Left ventricle myocardium inferior (tissue), 1 donor: ENCODE measurements around the gene IDH3G. TPM values are rescaled to one million over a fixed set of nuclear protein-coding genes. Genes with fewer than 3 reads are reported as not detected.

Experiments used
- DNase-seq: peaks from one replicate; pipeline ENCODE4 v3.0.0-alpha.2; 2020
- H3K27ac ChIP-seq: fragments of 200-600 bp; replicated peaks from 2 replicates; pipeline ENCODE4 v1.8.0; 2021
- H3K27me3 ChIP-seq: fragments of 200-600 bp; 2 replicates; pipeline ENCODE4 v1.8.0; 2021; ENCODE audit warnings: low read depth
- H3K36me3 ChIP-seq: fragments of 200-600 bp; 2 replicates; pipeline ENCODE4 v1.8.0; 2021
- H3K4me1 ChIP-seq: fragments of 200-600 bp; 2 replicates; pipeline ENCODE4 v1.8.0; 2021
- H3K4me3 ChIP-seq: fragments of 200-600 bp; 2 replicates; pipeline ENCODE4 v1.8.0; 2021; ENCODE audit warnings: mild to moderate bottlenecking, moderate library complexity
- H3K9me3 ChIP-seq: fragments of 200-600 bp; replicated peaks from 2 replicates; pipeline ENCODE4 v1.8.0; 2021
- intact Hi-C: fragments of 100-400 bp; cut with micrococcal nuclease; formaldehyde crosslinking; loops from one replicate; pipeline ENCODE4 v1.11.0; 2022
- total RNA-seq: library from RNA; stranded (reverse); fragmentation: NEBNext Ultra II Directional; extraction: Animal tissue kit (Norgen Biotek cat#: 25700); gene quantifications from one replicate; pipeline ENCODE4 v1.2.1, GENCODE V29; 2021
- TF ChIP-seq, protein P1 (sequence below): fragments of 200-600 bp; IDR thresholded peaks from 2 replicates; pipeline ENCODE4 v1.8.0; 2021; ENCODE audit warnings: antibody characterized with exemption, mild to moderate bottlenecking, borderline replicate concordance
- donor health status: DM: no; HTN: yes; CAD: no; lungs with severe emphysema.

The IDH3G gene
- total RNA-seq, 1 donor from 2014 or later = 72.5 TPM

DNA sequence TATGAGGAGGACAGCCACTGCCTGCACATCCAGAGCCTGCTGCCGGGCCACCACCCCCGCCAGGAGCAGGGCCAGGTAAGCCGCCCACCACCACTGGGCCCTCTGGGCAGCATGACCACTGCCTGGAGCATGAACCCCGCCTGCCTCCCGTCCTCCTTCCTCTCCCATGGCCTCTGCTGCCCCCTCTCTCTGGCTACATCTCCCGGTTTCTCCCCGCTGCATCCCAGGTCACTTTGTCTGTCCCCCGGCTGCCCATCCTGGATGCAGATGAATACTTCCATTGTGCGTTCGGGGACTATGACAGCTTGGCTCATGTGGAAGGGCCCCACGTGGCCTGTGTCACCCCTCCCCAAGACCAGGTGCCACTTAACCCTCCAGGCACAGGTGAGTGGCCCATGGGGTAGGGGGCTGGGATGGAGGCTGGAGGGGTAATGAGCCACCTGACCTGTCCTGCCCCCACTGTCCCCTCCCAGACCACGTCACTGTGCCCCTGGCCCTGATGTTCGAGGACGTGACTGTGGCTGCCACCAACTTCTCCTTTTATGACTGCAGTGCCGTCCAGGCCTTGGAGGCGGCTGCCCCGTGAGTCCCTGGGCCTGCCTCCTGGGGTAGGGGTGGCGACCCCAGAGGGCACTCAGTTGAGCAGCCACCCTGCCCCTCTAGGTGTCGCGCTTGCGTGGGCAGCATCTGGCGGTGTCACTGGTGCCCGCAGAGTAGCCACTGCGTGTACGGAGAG, 24.1 kb downstream of the IDH3G start:
- Histone ChIP-seq H3K36me3 (no peaks in the 10 kb centered on the region), H3K4me3 (no peak overlapping the region), H3K9me3 (no peaks in the 10 kb centered on the region), H3K27me3 (no peaks in the 10 kb centered on the region), H3K4me1 (peaks cover 12% of the 10 kb centered on the region), H3K27ac (no peak overlapping the region)
- no peak for DNase-seq
- intact Hi-C loops = no loop called here
- TF ChIP-seq, protein P1, sequence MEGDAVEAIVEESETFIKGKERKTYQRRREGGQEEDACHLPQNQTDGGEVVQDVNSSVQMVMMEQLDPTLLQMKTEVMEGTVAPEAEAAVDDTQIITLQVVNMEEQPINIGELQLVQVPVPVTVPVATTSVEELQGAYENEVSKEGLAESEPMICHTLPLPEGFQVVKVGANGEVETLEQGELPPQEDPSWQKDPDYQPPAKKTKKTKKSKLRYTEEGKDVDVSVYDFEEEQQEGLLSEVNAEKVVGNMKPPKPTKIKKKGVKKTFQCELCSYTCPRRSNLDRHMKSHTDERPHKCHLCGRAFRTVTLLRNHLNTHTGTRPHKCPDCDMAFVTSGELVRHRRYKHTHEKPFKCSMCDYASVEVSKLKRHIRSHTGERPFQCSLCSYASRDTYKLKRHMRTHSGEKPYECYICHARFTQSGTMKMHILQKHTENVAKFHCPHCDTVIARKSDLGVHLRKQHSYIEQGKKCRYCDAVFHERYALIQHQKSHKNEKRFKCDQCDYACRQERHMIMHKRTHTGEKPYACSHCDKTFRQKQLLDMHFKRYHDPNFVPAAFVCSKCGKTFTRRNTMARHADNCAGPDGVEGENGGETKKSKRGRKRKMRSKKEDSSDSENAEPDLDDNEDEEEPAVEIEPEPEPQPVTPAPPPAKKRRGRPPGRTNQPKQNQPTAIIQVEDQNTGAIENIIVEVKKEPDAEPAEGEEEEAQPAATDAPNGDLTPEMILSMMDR = no peak

GRCh38 chrX:153769158-153769864, 24.9 kb downstream of the IDH3G start:
- intact Hi-C loops = no loop called here
- no peak for DNase-seq
- TF ChIP-seq, protein P1 = no peak
- Histone ChIP-seq H3K27me3 (no peaks in the 10 kb centered on the region), H3K27ac (no peak overlapping the region), H3K9me3 (no peaks in the 10 kb centered on the region), H3K36me3 (no peaks in the 10 kb centered on the region), H3K4me3 (no peak overlapping the region), H3K4me1 (peaks cover 19% of the 10 kb centered on the region)

GRCh38 chrX:153768311-153769157, 25.6 kb downstream of the IDH3G start:
- Histone ChIP-seq H3K4me1 (peaks cover 22% of the 10 kb centered on the region), H3K27me3 (no peaks in the 10 kb centered on the region), H3K36me3 (no peaks in the 10 kb centered on the region), H3K4me3 (no peak overlapping the region), H3K27ac (no peak overlapping the region), H3K9me3 (no peaks in the 10 kb centered on the region)
- intact Hi-C loops = no loop called here
- no peak for DNase-seq
- TF ChIP-seq, protein P1 = no peak

DNA sequence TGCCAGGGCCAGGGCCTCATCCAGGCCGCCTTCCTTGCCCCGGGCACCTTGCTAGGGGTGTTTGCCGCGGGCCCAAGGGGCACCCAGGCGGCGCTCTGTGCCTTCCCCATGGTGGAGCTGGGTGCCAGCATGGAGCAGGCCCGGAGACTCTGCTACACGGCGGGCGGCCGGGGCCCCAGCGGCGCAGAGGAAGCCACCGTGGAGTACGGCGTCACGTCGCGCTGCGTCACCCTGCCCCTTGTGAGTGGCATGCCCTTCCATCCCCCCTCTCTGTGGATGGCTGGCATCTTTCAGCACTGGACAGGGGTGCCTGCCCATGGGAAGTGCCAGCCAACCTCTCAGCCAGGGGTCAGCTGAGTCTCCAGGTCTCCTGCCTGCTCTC, 26.5 kb downstream of the IDH3G start:
- Histone ChIP-seq H3K27me3 (no peaks in the 10 kb centered on the region), H3K4me1 (peaks cover 22% of the 10 kb centered on the region), H3K36me3 (no peaks in the 10 kb centered on the region), H3K27ac (no peak overlapping the region), H3K9me3 (no peaks in the 10 kb centered on the region), H3K4me3 (no peak overlapping the region)
- TF ChIP-seq, protein P1 = no peak
- intact Hi-C loops = no loop called here
- no peak for DNase-seq

GRCh38 chrX:153766871-153767673, 27.1 kb downstream of the IDH3G start:
- no peaks in the 10 kb centered on the region for H3K27me3 ChIP-seq
- no peaks in the 10 kb centered on the region for H3K9me3 ChIP-seq
- H3K27ac ChIP-seq = no peak overlapping the region
- no peak overlapping the region for H3K4me3 ChIP-seq
- TF ChIP-seq, protein P1 = no peak
- no peaks in the 10 kb centered on the region for H3K36me3 ChIP-seq
- intact Hi-C loops = no loop called here
- no peak for DNase-seq
- peaks cover 22% of the 10 kb centered on the region for H3K4me1 ChIP-seq
